SK-N-SH treated with all-trans-retinoic acid at 6 μM for 48 hours (cell line): ENCODE data around the gene MIEN1.

Experiments
- BACH2 ChIP-seq: fragments of 250-450 bp; sonication (Bioruptor Pico); IDR thresholded peaks from 2 replicates; pipeline ENCODE4 v1.9.0; 2021; ENCODE audit warnings: mild to moderate bottlenecking, borderline replicate concordance
- CSDC2 ChIP-seq: fragments of 250-450 bp; sonication (Bioruptor Pico); IDR thresholded peaks from 2 replicates; pipeline ENCODE4 v1.5.0; 2020; ENCODE audit warnings: mild to moderate bottlenecking, moderate library complexity
- CSRNP3 ChIP-seq: fragments of 250-450 bp; sonication (Bioruptor Pico); IDR thresholded peaks from 2 replicates; pipeline ENCODE4 v1.5.1; 2021; ENCODE audit warnings: mild to moderate bottlenecking, moderate library complexity
- POU6F1 ChIP-seq: fragments of 250-450 bp; sonication (Bioruptor Pico); IDR thresholded peaks from 2 replicates; pipeline ENCODE4 v1.8.0; 2021; ENCODE audit warnings: low read depth, mild to moderate bottlenecking, moderate library complexity, borderline replicate concordance
- PPARA ChIP-seq: fragments of 250-450 bp; sonication (Bioruptor Pico); IDR thresholded peaks from 2 replicates; pipeline ENCODE4 v1.5.0; 2020; ENCODE audit warnings: mild to moderate bottlenecking, borderline replicate concordance
- SNAI2 ChIP-seq: fragments of 250-450 bp; sonication (Bioruptor Pico); IDR thresholded peaks from 2 replicates; pipeline ENCODE4 v1.5.0; 2020; ENCODE audit warnings: mild to moderate bottlenecking, moderate library complexity
- ZC3H10 ChIP-seq: fragments of 250-450 bp; sonication (Bioruptor Pico); IDR thresholded peaks from 2 replicates; pipeline ENCODE4 v1.5.1; 2021; ENCODE audit warnings: mild to moderate bottlenecking, moderate library complexity
- ZFP3 ChIP-seq: fragments of 250-450 bp; sonication (Bioruptor Pico); IDR thresholded peaks from 2 replicates; pipeline ENCODE4 v1.5.0; 2020; ENCODE audit warnings: mild to moderate bottlenecking, moderate library complexity
- ZFP30 ChIP-seq: fragments of 450-650 bp; formaldehyde crosslinking; IDR thresholded peaks from 2 replicates; pipeline ENCODE4 v1.5.0; 2022; ENCODE audit warnings: mild to moderate bottlenecking, moderate library complexity

- TF ChIP-seq ZFP30 (no peak), SNAI2 (CRISPR knock-in tag) (no peak), POU6F1 (no peak), BACH2 (no peak), ZFP3 (CRISPR knock-in tag) (no peak), ZC3H10 (CRISPR knock-in tag) (no peak), CSRNP3 (no peak), PPARA (CRISPR knock-in tag) (no peak), CSDC2 (no peak)
Observed at GRCh38 chr17:39750131-39751015, 20.0 kb upstream of the MIEN1 start.
